GM12892 (cell line): ENCODE data around the gene SWT1.

Experiments used
- POLR2A ChIP-seq: IDR thresholded peaks from 2 replicates; pipeline ENCODE4 v1.6.1; 2011; ENCODE audit warnings: low read depth, low read length, control low read depth
- TAF1 ChIP-seq: IDR thresholded peaks from 2 replicates; pipeline ENCODE4 v1.6.1; 2011; ENCODE audit warnings: low read depth, mild to moderate bottlenecking, control low read depth, low read length, borderline replicate concordance

DNA sequence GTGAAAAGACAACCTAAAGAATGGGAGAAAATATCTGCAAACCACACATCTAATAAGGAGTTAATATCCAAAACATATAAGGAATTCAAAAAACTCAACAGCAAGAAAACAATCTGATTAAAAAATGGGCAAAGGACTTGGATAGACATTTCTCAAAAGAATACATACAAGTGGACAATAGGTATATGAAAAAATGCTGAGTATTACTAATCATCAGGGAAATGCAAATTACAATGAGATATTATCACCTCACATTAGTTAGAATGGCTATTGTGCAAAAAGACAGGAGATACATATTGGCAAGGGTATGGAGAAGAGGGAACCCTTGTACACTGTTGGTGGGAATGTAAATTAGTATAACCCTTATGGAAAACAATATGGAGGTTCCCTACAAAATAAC lies 45.1 kb upstream of the SWT1 start:
- TF ChIP-seq POLR2A, result no peak
- TF ChIP-seq TAF1, result no peak
